Tibial artery (tissue), 4 donors: Measurements from ENCODE around the gene SUN5.

Experiments used
- DNase-seq, 2 donors: peaks; one replicate each; pipeline ENCODE4 v3.0.0-alpha.2; 2019
- H3K27ac ChIP-seq, 2 donors: fragments of 200-600 bp; sonication (generic) in 1 of 2; 1 replicate in 1 of 2; 2 replicates in 1 of 2; pipeline ENCODE4 v1.5.1; 2018 to 2019; ENCODE audit warnings: mild to moderate bottlenecking in 1 of 2
- H3K27me3 ChIP-seq, 2 donors: fragments of 200-600 bp; sonication (generic) in 1 of 2; one replicate each; pipeline versions ENCODE4 v1.5.1 to v1.6.0; 2016 to 2019
- H3K36me3 ChIP-seq, 3 donors: fragments of 200-600 bp; sonication (generic) in 2 of 3; one replicate each; pipeline ENCODE4 v1.5.1; 2016 to 2019; ENCODE audit warnings: mild to moderate bottlenecking in 2 of 3
- H3K4me1 ChIP-seq, 4 donors: fragments of 200-600 bp; sonication (generic) in 2 of 4; 1 replicate in 3 of 4; 2 replicates in 1 of 4; pipeline ENCODE4 v1.5.1; 2016 to 2019
- H3K4me3 ChIP-seq, 2 donors: fragments of 200-600 bp; sonication (generic) in 1 of 2; 1 replicate in 1 of 2; 2 replicates in 1 of 2; pipeline ENCODE4 v1.5.1; 2018 to 2019; ENCODE audit warnings: mild to moderate bottlenecking in 2 of 2
- H3K9me3 ChIP-seq, 3 donors: fragments of 200-600 bp; sonication (generic) in 1 of 3; one replicate each; pipeline ENCODE4 v1.5.1; 2016 to 2019
- intact Hi-C: fragments of 100-400 bp; cut with DNase I; formaldehyde crosslinking; loops from one replicate; pipeline ENCODE4 v1.15.0; 2023; ENCODE audit warnings: low total_unique reads
- TF ChIP-seq, protein P1 (sequence below), 2 experiments: fragments of 200-600 bp in 1 of 2; fragments of 450-650 bp in 1 of 2; IDR thresholded peaks; one replicate each; pipeline ENCODE4 v1.5.1; 2017 to 2019; ENCODE audit warnings: antibody characterized with exemption in 2 of 2, mild to moderate bottlenecking in 1 of 2, moderate library complexity in 1 of 2

SUN5 gene

DNA sequence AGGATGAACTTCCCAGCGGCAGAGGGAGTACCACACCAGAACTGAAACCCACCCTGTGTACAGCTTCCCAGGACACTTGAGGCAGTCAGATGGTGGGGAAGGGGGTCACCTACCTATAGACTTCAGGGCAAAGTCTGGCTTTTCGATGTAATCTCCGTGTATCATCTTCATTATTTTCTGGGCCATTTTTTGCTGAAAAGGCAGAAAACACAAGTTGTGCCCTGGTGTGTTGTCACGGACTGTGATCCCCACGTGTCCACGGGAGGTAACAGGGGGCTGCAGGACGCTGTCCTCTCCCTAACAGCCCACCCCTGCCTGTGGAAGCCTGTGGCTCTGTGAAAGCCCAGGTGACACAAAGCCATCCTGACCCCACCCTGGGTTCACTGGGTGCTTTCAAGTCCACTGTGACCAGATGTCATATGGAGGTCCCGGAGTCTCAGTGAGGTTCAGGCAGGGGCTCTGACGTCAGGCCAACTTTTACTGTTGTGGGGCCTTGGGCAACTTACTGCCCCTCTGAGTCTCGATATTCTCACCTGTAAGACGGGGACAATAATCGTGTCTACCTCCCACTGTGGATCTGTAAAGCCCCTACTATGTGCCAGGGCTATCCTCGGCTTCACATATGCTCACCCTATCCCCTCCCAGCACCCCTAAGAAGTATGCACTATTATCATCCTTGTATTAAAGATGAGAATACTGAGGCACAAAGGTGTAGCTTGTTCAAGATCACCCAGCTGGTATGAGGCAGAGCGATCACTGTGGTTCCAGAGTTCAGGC lies 14.5 kb downstream of the SUN5 start:
- Histone ChIP-seq H3K9me3 (no peaks in the 10 kb centered on the region), H3K4me1 (no peaks in the 10 kb centered on the region), H3K36me3 (no peaks in the 10 kb centered on the region), H3K27me3 (peaks cover 0 to 37% of the 10 kb centered on the region in 2 donors), H3K27ac (no peak overlapping the region), H3K4me3 (no peak overlapping the region)
- TF ChIP-seq, protein P1, sequence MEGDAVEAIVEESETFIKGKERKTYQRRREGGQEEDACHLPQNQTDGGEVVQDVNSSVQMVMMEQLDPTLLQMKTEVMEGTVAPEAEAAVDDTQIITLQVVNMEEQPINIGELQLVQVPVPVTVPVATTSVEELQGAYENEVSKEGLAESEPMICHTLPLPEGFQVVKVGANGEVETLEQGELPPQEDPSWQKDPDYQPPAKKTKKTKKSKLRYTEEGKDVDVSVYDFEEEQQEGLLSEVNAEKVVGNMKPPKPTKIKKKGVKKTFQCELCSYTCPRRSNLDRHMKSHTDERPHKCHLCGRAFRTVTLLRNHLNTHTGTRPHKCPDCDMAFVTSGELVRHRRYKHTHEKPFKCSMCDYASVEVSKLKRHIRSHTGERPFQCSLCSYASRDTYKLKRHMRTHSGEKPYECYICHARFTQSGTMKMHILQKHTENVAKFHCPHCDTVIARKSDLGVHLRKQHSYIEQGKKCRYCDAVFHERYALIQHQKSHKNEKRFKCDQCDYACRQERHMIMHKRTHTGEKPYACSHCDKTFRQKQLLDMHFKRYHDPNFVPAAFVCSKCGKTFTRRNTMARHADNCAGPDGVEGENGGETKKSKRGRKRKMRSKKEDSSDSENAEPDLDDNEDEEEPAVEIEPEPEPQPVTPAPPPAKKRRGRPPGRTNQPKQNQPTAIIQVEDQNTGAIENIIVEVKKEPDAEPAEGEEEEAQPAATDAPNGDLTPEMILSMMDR (IDR thresholded peaks at IDR 0.05): no peak
- DNase-seq: no peak
- intact Hi-C loops: no loop called here

DNA sequence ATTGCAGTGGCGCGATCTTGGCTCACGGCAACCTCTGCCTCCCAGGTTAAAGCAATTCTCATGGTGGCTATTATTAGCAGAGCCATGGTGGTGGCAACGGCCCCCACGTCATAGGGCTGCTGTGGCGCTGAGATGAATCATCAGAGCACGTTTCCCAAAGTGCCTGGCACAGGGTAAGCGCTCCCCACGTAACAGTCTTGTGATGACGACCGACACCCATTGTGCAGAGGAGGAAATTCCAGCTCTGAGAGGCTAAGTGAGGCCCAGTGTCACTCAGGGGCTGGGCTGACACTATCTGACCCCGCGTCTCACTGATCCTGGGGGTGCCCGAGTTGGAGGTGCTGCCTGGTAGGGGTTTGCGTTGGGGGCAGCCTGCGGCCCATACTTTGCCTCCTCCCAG lies 16.2 kb downstream of the SUN5 start:
- H3K4me1 ChIP-seq: no peaks in the 10 kb centered on the region
- peaks cover 0 to 39% of the 10 kb centered on the region in 2 donors for H3K27me3 ChIP-seq
- TF ChIP-seq, protein P1 (IDR thresholded peaks at IDR 0.05): no peak
- intact Hi-C loops: no loop called here
- no peaks in the 10 kb centered on the region for H3K9me3 ChIP-seq
- no peak overlapping the region for H3K27ac ChIP-seq
- no peak overlapping the region for H3K4me3 ChIP-seq
- H3K36me3 ChIP-seq: no peaks in the 10 kb centered on the region
- DNase-seq: no peak

DNA sequence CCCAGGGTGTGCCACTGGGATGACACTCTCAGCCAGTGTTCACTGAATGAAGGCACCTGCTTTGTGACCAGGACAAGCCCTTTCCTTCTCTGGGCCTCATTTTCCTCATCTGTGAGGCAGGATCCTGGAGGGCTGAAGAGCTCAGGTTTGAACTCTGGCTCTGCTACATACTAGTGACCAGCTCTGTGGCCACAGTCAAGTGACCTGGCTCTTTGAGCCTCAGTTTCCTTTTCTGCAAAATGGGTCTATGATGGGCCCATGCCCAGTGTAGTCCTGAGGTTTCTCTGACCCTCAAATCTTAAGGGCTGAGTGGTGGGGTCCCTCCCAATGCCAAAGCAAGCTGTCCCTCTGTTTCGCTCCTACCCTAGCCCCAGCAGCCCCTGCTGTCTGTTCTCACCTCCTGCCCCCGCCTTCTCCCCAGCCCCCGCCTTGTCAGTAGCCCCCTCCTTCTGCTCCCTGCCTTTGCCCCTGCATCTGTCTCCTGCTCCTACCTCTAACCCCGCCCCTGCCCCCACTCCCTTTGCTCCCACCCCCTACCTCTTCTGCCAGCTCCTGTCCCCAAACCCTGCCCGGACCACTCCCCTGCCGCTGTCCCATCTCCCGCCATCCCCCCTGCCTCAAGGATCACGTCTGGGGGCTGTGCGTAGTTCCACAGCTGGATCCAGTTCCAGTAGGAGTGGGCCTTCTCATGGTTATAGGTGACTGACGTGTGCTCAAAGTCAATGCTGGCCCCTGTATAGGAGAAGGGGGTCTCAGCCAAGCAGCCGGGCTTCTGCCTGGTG lies 17.0 kb downstream of the SUN5 start:
- TF ChIP-seq, protein P1 (IDR thresholded peaks at IDR 0.05): no peak
- H3K4me3 ChIP-seq: no peak overlapping the region
- DNase-seq: no peak
- H3K36me3 ChIP-seq: no peaks in the 10 kb centered on the region
- intact Hi-C loops: no loop called here
- no peaks in the 10 kb centered on the region for H3K4me1 ChIP-seq
- no peaks in the 10 kb centered on the region for H3K9me3 ChIP-seq
- peaks cover 0 to 39% of the 10 kb centered on the region in 2 donors for H3K27me3 ChIP-seq
- no peak overlapping the region for H3K27ac ChIP-seq

DNA sequence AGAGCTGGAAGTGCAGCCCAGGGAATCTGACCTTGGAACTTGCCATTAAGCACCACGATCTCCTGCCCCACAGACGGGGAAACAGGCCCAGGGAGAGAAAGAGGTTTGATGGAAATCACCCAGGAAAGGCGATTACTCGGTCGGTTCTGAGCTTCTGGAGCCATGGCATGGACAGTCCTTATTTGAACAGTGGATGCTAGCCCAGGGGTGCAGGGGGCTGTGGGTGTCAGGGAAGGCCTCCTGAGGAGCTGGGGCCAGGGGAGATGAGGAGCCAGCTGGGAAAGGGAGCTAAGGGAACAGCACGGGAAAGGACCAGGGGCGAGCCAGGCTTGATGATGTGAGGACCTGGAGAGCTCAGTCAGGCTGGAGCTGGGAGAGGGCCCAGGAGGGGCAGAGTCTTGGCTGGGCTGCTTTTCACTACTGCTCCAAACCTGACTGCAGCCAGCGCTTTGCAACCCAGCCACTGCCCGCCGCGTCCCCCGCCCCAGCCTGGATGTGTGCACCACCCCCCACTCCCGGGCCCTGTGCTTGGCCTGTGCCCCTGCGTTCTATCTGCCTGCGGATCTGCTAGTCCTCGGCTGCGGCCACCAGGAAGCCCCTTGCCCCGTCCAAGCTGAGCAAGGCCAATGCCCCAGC lies 17.8 kb downstream of the SUN5 start:
- intact Hi-C loops: no loop called here
- Histone ChIP-seq H3K27me3 (peaks cover 0 to 38% of the 10 kb centered on the region in 2 donors), H3K36me3 (no peaks in the 10 kb centered on the region), H3K9me3 (no peaks in the 10 kb centered on the region), H3K4me3 (no peak overlapping the region), H3K4me1 (no peaks in the 10 kb centered on the region), H3K27ac (no peak overlapping the region)
- TF ChIP-seq, protein P1 (IDR thresholded peaks at IDR 0.05): no peak
- no peak for DNase-seq

DNA sequence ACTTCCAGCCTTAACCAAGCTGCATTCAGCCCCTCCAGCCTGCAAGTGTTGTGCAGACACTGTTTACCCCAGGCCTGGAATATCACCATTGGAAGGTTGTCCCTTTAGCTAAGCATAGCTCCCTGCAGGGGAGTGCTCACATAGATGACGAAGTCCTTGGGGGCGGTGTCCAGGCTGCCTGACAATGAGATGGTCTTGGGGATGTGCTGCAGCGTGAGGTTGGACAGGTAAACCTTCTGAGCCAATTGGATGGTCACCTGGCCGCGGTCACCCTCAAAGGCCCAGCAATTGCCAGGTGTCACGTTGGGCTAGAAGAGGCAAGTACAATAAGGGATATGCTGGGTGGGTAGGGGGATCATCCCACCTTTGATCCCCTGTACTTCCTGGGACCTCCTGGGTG lies 18.6 kb downstream of the SUN5 start:
- no peaks in the 10 kb centered on the region for H3K36me3 ChIP-seq
- no peak overlapping the region for H3K4me3 ChIP-seq
- intact Hi-C loops: no loop called here
- TF ChIP-seq, protein P1 (IDR thresholded peaks at IDR 0.05): no peak
- H3K27ac ChIP-seq: no peak overlapping the region
- peaks cover 0 to 35% of the 10 kb centered on the region in 2 donors for H3K27me3 ChIP-seq
- no peak for DNase-seq
- no peaks in the 10 kb centered on the region for H3K9me3 ChIP-seq
- H3K4me1 ChIP-seq: no peaks in the 10 kb centered on the region
